Vagina (tissue), 2 donors: Measurements from ENCODE around the gene CENPW. TPM values are rescaled to one million over a fixed set of nuclear protein-coding genes. Genes with fewer than 3 reads are reported as not detected.

Experiments used
- DNase-seq, 2 donors: peaks; one replicate each; pipeline ENCODE4 v3.0.0-alpha.2; 2017; ENCODE audit errors: extremely low spot score in 2 of 2
- H3K27ac ChIP-seq: fragments of 200-600 bp; sonication (generic); one replicate; pipeline ENCODE4 v1.5.1; 2019
- H3K27me3 ChIP-seq: fragments of 200-600 bp; sonication (generic); one replicate; pipeline ENCODE4 v1.5.1; 2019
- H3K36me3 ChIP-seq, 2 donors: fragments of 200-600 bp; sonication (generic); one replicate each; pipeline ENCODE4 v1.5.1; 2017 to 2019
- H3K4me1 ChIP-seq: fragments of 200-600 bp; sonication (generic); one replicate; pipeline ENCODE4 v1.5.1; 2019
- H3K4me3 ChIP-seq, 2 donors: fragments of 200-600 bp; sonication (generic); 1 replicate in 1 of 2; 2 replicates in 1 of 2; pipeline ENCODE4 v1.5.1; 2016 to 2019
- H3K9me3 ChIP-seq: fragments of 200-600 bp; sonication (generic); one replicate; pipeline ENCODE4 v1.5.1; 2019
- CTCF ChIP-seq, 3 experiments: fragments of 450-650 bp in 2 of 3; fragments of 200-600 bp in 1 of 3; sonication (generic) in 1 of 3; IDR thresholded peaks; one replicate each; pipeline ENCODE4 v1.5.1; 2017 to 2019; ENCODE audit warnings: antibody characterized with exemption in 3 of 3, mild to moderate bottlenecking in 2 of 3, moderate library complexity in 2 of 3
- POLR2A ChIP-seq, 2 donors: fragments of 450-650 bp; IDR thresholded peaks; one replicate each; pipeline ENCODE4 v1.6.1; 2017; ENCODE audit warnings: antibody characterized with exemption in 2 of 2, mild to moderate bottlenecking in 2 of 2, moderate library complexity in 2 of 2
- POLR2AphosphoS5 ChIP-seq, 2 donors: sonication (generic); formaldehyde crosslinking; IDR thresholded peaks; one replicate each; pipeline ENCODE4 v1.9.0; 2017; ENCODE audit warnings: antibody characterized with exemption in 2 of 2, mild to moderate bottlenecking in 2 of 2, low read depth in 1 of 2; ENCODE audit not compliant: insufficient read depth in 1 of 2
- intact Hi-C: fragments of 100-400 bp; cut with DNase I; formaldehyde crosslinking; loops from one replicate; pipeline ENCODE4 v1.15.1; 2023
- total RNA-seq: library from RNA; depleted of rRNA; stranded (reverse); fragments of >200 nt; gene quantifications from one replicate; pipeline ENCODE4 v1.2.3, GENCODE V29; 2016

The CENPW gene
- 6.4 TPM for total RNA-seq

GRCh38 chr6:126339796-126340609 lies at the start of gene CENPW:
TSS of gene CENPW (plus strand) at chr6:126340115. CDS start at chr6:126340274, 159 bp downstream.
- Histone ChIP-seq H3K4me1 (peaks cover 12% of the 10 kb centered on the region), H3K36me3 (no peaks in the 10 kb centered on the region), H3K27me3 (no peaks in the 10 kb centered on the region), H3K27ac (peak within 1 kb of the TSS; percentile 57), H3K4me3 (peak within 1 kb of the TSS; percentile 47 to 64), H3K9me3 (no peaks in the 10 kb centered on the region)
- intact Hi-C loops: no loop called here
- TF ChIP-seq POLR2A (IDR thresholded peaks at IDR 0.05): no peak
- peak; percentile 67 to 71 for TF ChIP-seq POLR2AphosphoS5 (IDR thresholded peaks at IDR 0.05; ENCODE audit: insufficient read depth in 1 of 2, low read depth in 1 of 2)
- peak in 1 of 2 donors; percentile 88 for DNase-seq

- intact Hi-C loops: no loop called here
- DNase-seq: no peak
Measured at GRCh38 chr6:126293891-126294524, 45.9 kb upstream of the CENPW start.

GRCh38 chr6:126300126-126300525 lies 39.8 kb upstream of the CENPW start:
- no peak overlapping the region for H3K4me3 ChIP-seq
- no peak overlapping the region for H3K27ac ChIP-seq
- DNase-seq: no peak
- H3K36me3 ChIP-seq: no peaks in the 10 kb centered on the region
- no peaks in the 10 kb centered on the region for H3K4me1 ChIP-seq
- H3K27me3 ChIP-seq: no peaks in the 10 kb centered on the region
- H3K9me3 ChIP-seq: no peaks in the 10 kb centered on the region
- intact Hi-C loops: no loop called here
- no peak for TF ChIP-seq POLR2A (IDR thresholded peaks at IDR 0.05)
- no peak for TF ChIP-seq CTCF (IDR thresholded peaks at IDR 0.05)
- no peak for TF ChIP-seq POLR2AphosphoS5 (IDR thresholded peaks at IDR 0.05; ENCODE audit: insufficient read depth in 1 of 2, low read depth in 1 of 2)

More at GRCh38 chr6:126293891-126294524, 45.9 kb upstream of the CENPW start:
- TF ChIP-seq POLR2A (IDR thresholded peaks at IDR 0.05) (no peak), CTCF (IDR thresholded peaks at IDR 0.05) (no peak), POLR2AphosphoS5 (IDR thresholded peaks at IDR 0.05; ENCODE audit: insufficient read depth in 1 of 2, low read depth in 1 of 2) (no peak)
- Histone ChIP-seq H3K4me1 (no peaks in the 10 kb centered on the region), H3K27ac (no peak overlapping the region), H3K36me3 (no peaks in the 10 kb centered on the region), H3K4me3 (no peak overlapping the region), H3K9me3 (no peaks in the 10 kb centered on the region), H3K27me3 (no peaks in the 10 kb centered on the region)

- Histone ChIP-seq H3K27me3 (no peaks in the 10 kb centered on the region), H3K9me3 (no peaks in the 10 kb centered on the region), H3K4me3 (no peak overlapping the region), H3K27ac (no peak overlapping the region), H3K4me1 (no peaks in the 10 kb centered on the region), H3K36me3 (no peaks in the 10 kb centered on the region)
- intact Hi-C loops: no loop called here
- no peak for DNase-seq
- TF ChIP-seq POLR2A (IDR thresholded peaks at IDR 0.05): no peak
- TF ChIP-seq POLR2AphosphoS5 (IDR thresholded peaks at IDR 0.05; ENCODE audit: insufficient read depth in 1 of 2, low read depth in 1 of 2): no peak
- no peak for TF ChIP-seq CTCF (IDR thresholded peaks at IDR 0.05)
Measured at GRCh38 chr6:126300735-126301134, 39.2 kb upstream of the CENPW start.

GRCh38 chr6:126302191-126302590 lies 37.7 kb upstream of the CENPW start:
- Histone ChIP-seq H3K27ac (no peak overlapping the region), H3K4me1 (no peaks in the 10 kb centered on the region), H3K36me3 (no peaks in the 10 kb centered on the region), H3K9me3 (no peaks in the 10 kb centered on the region), H3K4me3 (no peak overlapping the region), H3K27me3 (no peaks in the 10 kb centered on the region)
- no peak for TF ChIP-seq CTCF (IDR thresholded peaks at IDR 0.05)
- TF ChIP-seq POLR2A (IDR thresholded peaks at IDR 0.05): no peak
- TF ChIP-seq POLR2AphosphoS5 (IDR thresholded peaks at IDR 0.05; ENCODE audit: insufficient read depth in 1 of 2, low read depth in 1 of 2): no peak
- no peak for DNase-seq
- intact Hi-C loops: no loop called here
